ENCODE data around the gene RANBP3.

Gene RANBP3

DNA sequence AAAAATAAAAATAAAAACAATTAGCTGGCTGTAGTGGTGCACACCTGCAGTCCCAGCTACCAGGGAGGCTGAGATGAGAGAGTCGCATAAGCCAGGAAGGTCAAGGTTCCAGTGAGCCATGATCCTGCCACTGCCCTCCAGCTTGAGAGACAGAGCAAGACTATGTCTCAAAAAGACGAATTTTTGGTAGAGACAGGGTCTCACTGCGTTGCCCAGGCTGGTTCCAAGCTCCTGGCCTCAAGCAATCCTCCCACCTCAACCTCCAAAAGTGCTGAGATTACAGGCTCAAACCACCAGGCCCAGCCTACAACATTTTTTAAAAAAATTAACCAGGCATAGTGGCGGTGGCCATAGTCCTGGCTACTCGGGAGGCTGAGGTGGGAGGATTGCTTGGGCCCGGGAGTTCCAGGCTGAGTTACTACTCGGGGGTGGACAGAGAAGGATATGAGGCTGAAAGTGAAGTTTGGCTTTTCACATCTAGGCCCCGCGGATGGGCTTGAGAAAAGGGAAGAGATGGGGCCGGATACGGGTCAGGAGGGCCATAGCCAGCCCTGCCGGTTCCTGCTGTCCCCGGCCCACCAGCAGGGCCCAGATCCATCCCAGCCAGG lies 84.5 kb downstream of the RANBP3 start:
- TF ChIP-seq, protein P1, sequence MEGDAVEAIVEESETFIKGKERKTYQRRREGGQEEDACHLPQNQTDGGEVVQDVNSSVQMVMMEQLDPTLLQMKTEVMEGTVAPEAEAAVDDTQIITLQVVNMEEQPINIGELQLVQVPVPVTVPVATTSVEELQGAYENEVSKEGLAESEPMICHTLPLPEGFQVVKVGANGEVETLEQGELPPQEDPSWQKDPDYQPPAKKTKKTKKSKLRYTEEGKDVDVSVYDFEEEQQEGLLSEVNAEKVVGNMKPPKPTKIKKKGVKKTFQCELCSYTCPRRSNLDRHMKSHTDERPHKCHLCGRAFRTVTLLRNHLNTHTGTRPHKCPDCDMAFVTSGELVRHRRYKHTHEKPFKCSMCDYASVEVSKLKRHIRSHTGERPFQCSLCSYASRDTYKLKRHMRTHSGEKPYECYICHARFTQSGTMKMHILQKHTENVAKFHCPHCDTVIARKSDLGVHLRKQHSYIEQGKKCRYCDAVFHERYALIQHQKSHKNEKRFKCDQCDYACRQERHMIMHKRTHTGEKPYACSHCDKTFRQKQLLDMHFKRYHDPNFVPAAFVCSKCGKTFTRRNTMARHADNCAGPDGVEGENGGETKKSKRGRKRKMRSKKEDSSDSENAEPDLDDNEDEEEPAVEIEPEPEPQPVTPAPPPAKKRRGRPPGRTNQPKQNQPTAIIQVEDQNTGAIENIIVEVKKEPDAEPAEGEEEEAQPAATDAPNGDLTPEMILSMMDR (IDR thresholded peaks at IDR 0.05; ENCODE audit: insufficient read depth, low read length, poor library complexity, severe bottlenecking), result no peak
- peaks cover 6% of the 10 kb centered on the region for H3K36me3 ChIP-seq (ENCODE audit: control insufficient read depth, insufficient read depth, low read length)
- no peak for DNase-seq (ENCODE audit: extremely low read depth, insufficient read length)
- H3K4me3 ChIP-seq (replicated peaks; ENCODE audit: low read depth, low read length), result no peak overlapping the region
- no peaks in the 10 kb centered on the region for H3K27me3 ChIP-seq (replicated peaks; ENCODE audit: control insufficient read depth, insufficient read depth, low read length)

DNA sequence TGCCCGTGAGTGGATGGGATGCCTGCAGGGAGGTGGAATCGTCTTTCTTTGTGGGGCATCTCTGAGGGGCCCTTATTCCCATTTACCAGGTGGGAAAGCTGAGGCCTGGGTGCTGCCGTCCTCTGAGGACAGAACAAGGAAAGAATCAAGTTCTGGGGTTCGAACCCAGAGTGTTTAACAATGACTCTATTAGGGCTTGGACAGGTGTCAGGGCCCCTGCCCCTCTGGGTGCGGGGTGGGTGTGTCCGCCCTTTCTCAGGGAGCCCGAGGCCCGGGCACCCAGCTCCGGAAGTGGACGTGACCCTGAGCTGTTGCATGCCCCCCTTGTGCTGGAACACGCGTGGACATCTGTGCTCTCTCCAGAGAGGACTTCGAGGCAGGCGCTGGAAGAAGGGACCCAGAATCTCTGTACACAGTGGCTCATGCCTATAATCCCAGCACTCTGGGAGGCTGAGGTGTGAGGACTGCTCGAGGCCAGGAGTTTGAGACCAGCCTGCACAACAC lies 85.1 kb downstream of the RANBP3 start:
- no peaks in the 10 kb centered on the region for H3K27me3 ChIP-seq (replicated peaks; ENCODE audit: control insufficient read depth, insufficient read depth, low read length)
- H3K36me3 ChIP-seq (ENCODE audit: control insufficient read depth, insufficient read depth, low read length), result peaks cover 6% of the 10 kb centered on the region
- TF ChIP-seq, protein P1 (IDR thresholded peaks at IDR 0.05; ENCODE audit: insufficient read depth, low read length, poor library complexity, severe bottlenecking), result no peak
- DNase-seq (ENCODE audit: extremely low read depth, insufficient read length), result no peak
- no peak overlapping the region for H3K4me3 ChIP-seq (replicated peaks; ENCODE audit: low read depth, low read length)

DNA sequence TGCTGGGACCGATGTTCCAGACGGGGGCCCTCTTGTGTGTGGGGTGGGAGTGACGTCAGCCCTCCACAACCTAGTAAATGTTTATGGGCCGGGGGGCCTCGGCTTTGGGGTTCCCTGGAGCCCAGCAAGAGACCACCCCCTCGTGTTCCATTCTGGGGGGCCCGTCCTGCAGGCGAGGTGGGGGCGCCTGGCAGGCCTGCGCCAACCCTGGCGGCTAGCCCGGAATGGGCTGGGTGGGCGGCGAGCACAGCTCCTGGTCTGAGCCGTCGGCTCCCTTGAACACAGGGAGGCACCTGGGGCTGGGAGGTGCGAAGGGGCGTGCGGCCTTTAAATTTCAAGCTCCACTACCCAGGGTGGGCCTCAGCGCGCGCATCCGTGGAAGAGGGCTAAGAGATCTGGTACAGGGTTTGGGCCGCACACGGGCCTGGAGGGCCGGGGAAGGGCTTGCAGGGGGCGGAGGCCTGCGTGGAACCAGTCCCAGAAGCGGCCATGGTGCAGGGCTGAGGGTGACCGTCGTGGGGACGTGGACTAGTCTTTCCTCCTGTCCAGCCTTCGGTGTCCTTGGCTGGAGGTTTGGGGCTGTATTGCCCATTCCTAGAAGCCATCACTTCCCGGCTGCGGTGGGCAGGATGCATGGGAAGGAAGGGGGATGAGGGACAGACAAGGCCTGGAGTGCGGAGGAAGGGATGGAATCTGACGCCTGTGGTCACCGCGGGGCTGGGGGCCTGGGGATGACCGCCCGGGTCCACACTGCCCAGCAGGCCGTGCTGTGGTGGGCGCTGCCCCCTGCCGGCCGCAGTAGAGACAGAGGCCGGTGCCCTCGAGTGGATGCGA lies 85.8 kb downstream of the RANBP3 start:
- H3K27me3 ChIP-seq (replicated peaks; ENCODE audit: control insufficient read depth, insufficient read depth, low read length), result no peaks in the 10 kb centered on the region
- TF ChIP-seq, protein P1 (IDR thresholded peaks at IDR 0.05; ENCODE audit: insufficient read depth, low read length, poor library complexity, severe bottlenecking), result peak; percentile 60
- peaks cover 6% of the 10 kb centered on the region for H3K36me3 ChIP-seq (ENCODE audit: control insufficient read depth, insufficient read depth, low read length)
- no peak overlapping the region for H3K4me3 ChIP-seq (replicated peaks; ENCODE audit: low read depth, low read length)
- DNase-seq (ENCODE audit: extremely low read depth, insufficient read length), result no peak

DNA sequence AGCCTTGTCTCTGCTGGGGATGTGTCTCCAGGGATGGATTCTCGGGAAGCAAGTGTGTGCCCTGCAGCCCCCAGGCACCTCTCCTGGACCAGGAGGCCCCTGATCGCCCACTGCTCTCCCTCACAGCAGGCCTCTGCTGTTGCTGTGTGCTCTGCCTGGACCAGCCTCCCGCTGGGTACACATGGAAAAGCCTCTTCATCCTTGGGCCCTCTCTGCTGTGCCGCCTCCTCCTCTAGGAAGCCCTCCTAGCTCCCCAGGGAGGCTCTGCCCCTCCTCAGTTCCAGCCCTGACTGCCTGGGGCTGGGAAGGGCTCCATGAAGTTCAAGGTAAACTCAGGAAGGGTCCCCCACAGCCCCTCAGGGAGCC lies 86.4 kb downstream of the RANBP3 start:
- TF ChIP-seq, protein P1 (IDR thresholded peaks at IDR 0.05; ENCODE audit: insufficient read depth, low read length, poor library complexity, severe bottlenecking), result no peak
- Histone ChIP-seq H3K36me3 (ENCODE audit: control insufficient read depth, insufficient read depth, low read length) (peaks cover 5% of the 10 kb centered on the region), H3K27me3 (replicated peaks; ENCODE audit: control insufficient read depth, insufficient read depth, low read length) (no peaks in the 10 kb centered on the region), H3K4me3 (replicated peaks; ENCODE audit: low read depth, low read length) (no peak overlapping the region)
- DNase-seq (ENCODE audit: extremely low read depth, insufficient read length), result no peak

DNA sequence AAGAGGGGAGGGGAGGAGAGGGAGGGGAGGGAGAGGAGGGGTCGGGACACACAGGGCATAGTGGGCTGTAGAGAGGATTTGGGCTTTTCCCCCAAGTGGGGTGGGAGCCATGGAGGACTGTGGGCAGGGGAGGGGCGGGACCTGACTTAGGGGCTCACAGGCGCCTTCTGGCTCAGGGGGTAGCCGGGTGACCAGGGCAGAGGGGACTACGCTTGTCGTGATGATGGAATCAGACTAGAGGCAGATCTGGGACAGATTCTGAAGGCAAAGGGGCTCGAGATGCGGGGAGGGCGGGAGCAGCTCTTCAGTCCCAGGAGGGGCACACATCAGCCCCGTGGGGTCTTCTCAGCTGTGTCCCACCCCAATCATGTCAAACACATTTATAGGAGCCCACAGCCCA lies 87.8 kb downstream of the RANBP3 start:
- no peak for DNase-seq (ENCODE audit: extremely low read depth, insufficient read length)
- no peak overlapping the region for H3K4me3 ChIP-seq (replicated peaks; ENCODE audit: low read depth, low read length)
- peaks cover 1% of the 10 kb centered on the region for H3K36me3 ChIP-seq (ENCODE audit: control insufficient read depth, insufficient read depth, low read length)
- TF ChIP-seq, protein P1 (IDR thresholded peaks at IDR 0.05; ENCODE audit: insufficient read depth, low read length, poor library complexity, severe bottlenecking), result no peak
- no peaks in the 10 kb centered on the region for H3K27me3 ChIP-seq (replicated peaks; ENCODE audit: control insufficient read depth, insufficient read depth, low read length)
